IMR-90 (cell line): ENCODE data around the gene INPP5E. TPM values are rescaled to one million over a fixed set of nuclear protein-coding genes. Genes with fewer than 3 reads are reported as not detected.

ENCODE experiments used
- ATAC-seq: fragments of 200-7000 bp; cut with Tn5 transposase; 2 replicates; pipeline ENCODE4 v1.9.1; 2020; ENCODE audit warnings: low read depth, mild to moderate bottlenecking, moderate library complexity
- BruUV-seq: library from RNA; stranded (reverse); fragments of 400-500 nt; replicated peaks from 2 replicates; lab custom pipeline; 2021; lab: Mats Ljungman, UMichigan
- CTCF ChIA-PET: fragments of 300-600 bp; formaldehyde crosslinking; extraction: SDS; loops from one replicate; lab custom pipeline; 2021; ENCODE audit warnings: antibody characterized with exemption; lab: Yijun Ruan, JAX
- POLR2A ChIA-PET: fragments of 300-600 bp; sonication (Branson Sonifier 250); formaldehyde crosslinking; loops from one replicate; lab custom pipeline; 2022; ENCODE audit warnings: antibody characterized with exemption; ENCODE audit not compliant: unreplicated experiment; lab: Charles Lee
- DNase-seq: peaks from one replicate; pipeline ENCODE4 v3.0.0; 2013
- H2AFZ ChIP-seq: replicated peaks from 2 replicates; pipeline ENCODE3; 2013; ENCODE audit warnings: low read length, mild to moderate bottlenecking; ENCODE audit not compliant: poor library complexity
- H2AK5ac ChIP-seq: 2 replicates; pipeline ENCODE4 v1.6.1; 2013; ENCODE audit warnings: low read depth, low read length, inconsistent platforms
- H2AK9ac ChIP-seq: replicated peaks from 2 replicates; pipeline ENCODE3; 2013; ENCODE audit warnings: mild to moderate bottlenecking, low read depth, low read length, moderate library complexity; ENCODE audit not compliant: poor library complexity
- H2BK120ac ChIP-seq: 2 replicates; pipeline ENCODE4 v1.6.1; 2013; ENCODE audit warnings: low read depth, low read length, inconsistent platforms
- H2BK15ac ChIP-seq: 3 replicates; pipeline ENCODE4 v1.6.1; 2013; ENCODE audit warnings: low read depth, low read length, inconsistent platforms
- H2BK20ac ChIP-seq: 2 replicates; pipeline ENCODE4 v1.6.1; 2013; ENCODE audit warnings: low read depth, mild to moderate bottlenecking, inconsistent platforms, low read length, moderate library complexity
- H2BK5ac ChIP-seq: 2 replicates; pipeline ENCODE4 v1.6.1; 2013; ENCODE audit warnings: mild to moderate bottlenecking, low read depth, low read length, inconsistent platforms; ENCODE audit not compliant: poor library complexity, severe bottlenecking
- H3K14ac ChIP-seq: replicated peaks from 2 replicates; pipeline ENCODE4 v1.6.1; 2013; ENCODE audit warnings: low read depth, low read length, inconsistent platforms
- H3K18ac ChIP-seq: 2 replicates; pipeline ENCODE4 v1.6.1; 2013; ENCODE audit warnings: low read depth, low read length, control low read depth
- H3K23ac ChIP-seq: 2 replicates; pipeline ENCODE4 v1.6.1; 2013; ENCODE audit warnings: low read depth, low read length, inconsistent platforms
- H3K27ac ChIP-seq: 2 replicates; pipeline ENCODE4 v1.5.1; 2013; ENCODE audit warnings: mild to moderate bottlenecking, control low read depth, low read length; ENCODE audit not compliant: insufficient read depth
- H3K27me3 ChIP-seq: 2 replicates; pipeline ENCODE4 v1.6.1; 2013; ENCODE audit warnings: low read length; ENCODE audit not compliant: control insufficient read depth, insufficient read depth
- H3K36me3 ChIP-seq: 2 replicates; pipeline ENCODE4 v1.6.1; 2013; ENCODE audit warnings: low read length, mixed read lengths; ENCODE audit not compliant: control insufficient read depth, insufficient read depth
- H3K4ac ChIP-seq: 2 replicates; pipeline ENCODE4 v1.6.1; 2013; ENCODE audit warnings: low read depth, low read length, inconsistent platforms
- H3K4me1 ChIP-seq: 2 replicates; pipeline ENCODE4 v1.6.1; 2013; ENCODE audit warnings: low read length, mixed read lengths; ENCODE audit not compliant: control insufficient read depth, insufficient read depth
- H3K4me2 ChIP-seq: 2 replicates; pipeline ENCODE4 v1.6.1; 2013; ENCODE audit warnings: low read depth, mild to moderate bottlenecking, control low read depth, low read length, moderate library complexity
- H3K4me3 ChIP-seq: 2 replicates; pipeline ENCODE4 v1.5.1; 2013; ENCODE audit warnings: low read depth, mild to moderate bottlenecking, control low read depth, low read length, moderate library complexity; ENCODE audit not compliant: insufficient read depth
- H3K56ac ChIP-seq: 2 replicates; pipeline ENCODE4 v1.6.1; 2013; ENCODE audit warnings: low read length, inconsistent platforms; ENCODE audit not compliant: insufficient read depth; ENCODE audit errors: extremely low read depth
- H3K79me1 ChIP-seq, 2 experiments: 2 replicates each; pipeline ENCODE4 v1.6.1; 2013; ENCODE audit warnings: low read length in 2 of 2, inconsistent platforms in 1 of 2, low read depth in 1 of 2
- H3K9ac ChIP-seq: 2 replicates; pipeline ENCODE4 v1.6.1; 2013; ENCODE audit warnings: low read depth, low read length, control low read depth
- H3K9me1 ChIP-seq: 2 replicates; pipeline ENCODE4 v1.6.1; 2013; ENCODE audit warnings: low read length, inconsistent platforms; ENCODE audit not compliant: insufficient read depth
- H3K9me3 ChIP-seq: 2 replicates; pipeline ENCODE4 v1.6.1; 2013; ENCODE audit warnings: low read length; ENCODE audit not compliant: control insufficient read depth, insufficient read depth
- H4K20me1 ChIP-seq: 2 replicates; pipeline ENCODE4 v1.6.1; 2013; ENCODE audit warnings: low read length, inconsistent platforms; ENCODE audit not compliant: insufficient read depth
- H4K5ac ChIP-seq: 2 replicates; pipeline ENCODE4 v1.6.1; 2013; ENCODE audit warnings: mild to moderate bottlenecking, low read depth, low read length, control low read depth
- H4K8ac ChIP-seq, 2 experiments: 2 replicates each; pipeline ENCODE4 v1.6.1; 2013; ENCODE audit warnings: low read depth in 2 of 2, low read length in 2 of 2, control low read depth in 1 of 2, inconsistent platforms in 1 of 2
- H4K91ac ChIP-seq: 2 replicates; pipeline ENCODE4 v1.6.1; 2013; ENCODE audit warnings: low read depth, low read length, inconsistent platforms; ENCODE audit not compliant: insufficient read depth
- BHLHE40 ChIP-seq: fragments of 150-350 bp; IDR thresholded peaks from 2 replicates; pipeline ENCODE4 v1.6.1; 2016; ENCODE audit warnings: mild to moderate bottlenecking, low read depth, low read length
- ELK1 ChIP-seq: fragments of 150-350 bp; IDR thresholded peaks from 2 replicates; pipeline ENCODE4 v1.6.1; 2016; ENCODE audit warnings: low read depth, mild to moderate bottlenecking, low read length, moderate library complexity, borderline replicate concordance
- FOS ChIP-seq: fragments of 150-350 bp; IDR thresholded peaks from 2 replicates; pipeline ENCODE4 v1.6.1; 2016; ENCODE audit warnings: low read depth, low read length
- RCOR1 ChIP-seq: IDR thresholded peaks from 2 replicates; pipeline ENCODE4 v1.6.1; 2012; ENCODE audit warnings: mild to moderate bottlenecking, low read length, improper control_type of control experiment; ENCODE audit not compliant: insufficient replicate concordance
- WGBS, 2 experiments: methylation state at CpG; one replicate each; pipeline versions ENCODE4 v1.1.5 to v1.1.7; 2013; ENCODE audit warnings: missing lambda C conversion rate in 2 of 2; ENCODE audit not compliant: insufficient read length in 1 of 2; ENCODE audit errors: extremely low coverage in 2 of 2; 5-methylcytosine and 5-hydroxymethylcytosine counted together
- dilution Hi-C: fragments of 300-500 bp; cut with HindIII; formaldehyde crosslinking; loops from one replicate; pipeline ENCODE4 v1.14.3; 2018; ENCODE audit warnings: low sequenced_read_pairs; ENCODE audit not compliant: unreplicated experiment
- in situ Hi-C: fragments of 300-500 bp; cut with MboI; formaldehyde crosslinking; loops from 3 replicates; pipeline ENCODE4 v1.14.3; 2019; ENCODE audit warnings: low sequenced_read_pairs, inconsistent platforms, mixed read lengths
- intact Hi-C: fragments of 100-400 bp; cut with micrococcal nuclease; formaldehyde crosslinking; loops from 2 replicates; pipeline ENCODE4 v1.10.0; 2022
- polyA plus RNA-seq, 3 experiments: library from polyadenylated mRNA; depleted of rRNA; stranded (reverse); fragments of >200 nt; gene quantifications; 2 replicates each; pipeline ENCODE4 v1.2.3, GENCODE V29; 2012; ENCODE audit warnings: low replicate concordance in 1 of 3
- total RNA-seq: library from RNA; depleted of rRNA; stranded (reverse); fragments of >200 nt; gene quantifications from 2 replicates; pipeline ENCODE4 v1.2.3, GENCODE V29; 2012

Gene INPP5E
- total and polyA plus RNA-seq, 2 of the 4 experiments (the other 2 are of a cell fraction): 1.6 to 9.4 TPM

- 94% methylated on average over 14 of the region's 19 CpGs; no CpG with 5 or more reads in 1 of the 2 experiments for WGBS, 2 experiments
- Histone ChIP-seq H2BK5ac (no peak overlapping the region), H3K4me3 (no peak overlapping the region), H3K27ac (no peak overlapping the region), H2AK5ac (no peak overlapping the region), H3K9ac (no peak overlapping the region), H3K14ac (no peak overlapping the region), H2BK120ac (no peak overlapping the region), H3K36me3 (peaks cover 74% of the 10 kb centered on the region), H3K9me1 (peaks cover 8% of the 10 kb centered on the region; the same call in 1 of the 2 replicates), H3K56ac (no peak overlapping the region), H3K18ac (no peak overlapping the region), H2AFZ (no peak overlapping the region), H2BK15ac (no peak overlapping the region), H4K8ac (no peak overlapping the region), H2BK20ac (no peak overlapping the region), H4K20me1 (peaks cover 16% of the 10 kb centered on the region), H4K91ac (no peak overlapping the region), H3K4me2 (no peak overlapping the region), H4K5ac (no peak overlapping the region), H3K4me1 (peaks cover under 1% of the 10 kb centered on the region), H3K27me3 (no peaks in the 10 kb centered on the region), H3K9me3 (no peaks in the 10 kb centered on the region), H2AK9ac (no peak overlapping the region), H3K79me1 (peaks cover 10 to 42% of the 10 kb centered on the region in 2 experiments), H3K4ac (no peak overlapping the region), H3K23ac (no peak overlapping the region)
- BruUV-seq: no TSS peak
- ChIA-PET CTCF (no interaction called here), POLR2A (no interaction called here)
- in situ Hi-C loops (no loop called here), intact Hi-C loops (no loop called here), dilution Hi-C loops (no loop called here)
- no peak for DNase-seq
- no peak for TF ChIP-seq RCOR1
- TF ChIP-seq ELK1: no peak
- no peak for TF ChIP-seq BHLHE40
- TF ChIP-seq FOS: no peak
- ATAC-seq: no peak
Measured at GRCh38 chr9:136416914-136417313, 22.7 kb downstream of the INPP5E start.
